GM19452 (cell line): ENCODE data around the gene COX10.
"Not testable (repeated sequence)": the region's sequence is repeated elsewhere in the genome, so short reads cannot be mapped to it uniquely, and the experiment has no call there.

Source experiments
- ATAC-seq: cut with Tn5 transposase; IDR thresholded peaks from one replicate; pipeline ENCODE4 v1.9.1; 2021; ENCODE audit not compliant: unreplicated experiment

Gene COX10

GRCh38 chr17:14168582-14168981, 99.3 kb downstream of the COX10 start:
- no peak for ATAC-seq

GRCh38 chr17:14169287-14169686, 100.0 kb downstream of the COX10 start:
- ATAC-seq: no peak

GRCh38 chr17:14169901-14170300, 100.6 kb downstream of the COX10 start:
- no peak for ATAC-seq

GRCh38 chr17:14176989-14177388, 107.7 kb downstream of the COX10 start:
- not testable (repeated sequence) for ATAC-seq

DNA sequence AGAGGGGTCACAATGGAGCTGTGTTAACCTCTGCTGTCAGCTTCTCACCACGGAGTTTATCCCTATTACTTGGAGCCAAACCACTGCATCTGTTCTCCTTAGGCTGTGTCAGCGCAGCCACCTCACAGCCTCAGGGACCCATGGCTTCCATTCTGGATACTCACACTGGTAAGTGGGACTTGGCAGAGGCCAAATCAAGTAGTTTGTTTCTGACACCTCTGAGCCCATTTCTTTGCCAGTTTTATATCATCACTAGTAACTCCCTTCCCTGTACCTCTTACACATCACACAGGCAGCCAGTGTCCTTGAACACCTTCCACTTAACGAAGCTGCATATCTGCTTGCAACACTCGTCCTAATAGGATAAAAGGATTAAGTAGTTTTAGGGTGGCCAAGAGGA, 108.5 kb downstream of the COX10 start:
- not testable (repeated sequence) for ATAC-seq

- ATAC-seq: not testable (repeated sequence)
Observed at GRCh38 chr17:14179951-14180350, 110.6 kb downstream of the COX10 start.

- not testable (repeated sequence) for ATAC-seq
Observed at GRCh38 chr17:14182084-14182483, 112.8 kb downstream of the COX10 start.

DNA sequence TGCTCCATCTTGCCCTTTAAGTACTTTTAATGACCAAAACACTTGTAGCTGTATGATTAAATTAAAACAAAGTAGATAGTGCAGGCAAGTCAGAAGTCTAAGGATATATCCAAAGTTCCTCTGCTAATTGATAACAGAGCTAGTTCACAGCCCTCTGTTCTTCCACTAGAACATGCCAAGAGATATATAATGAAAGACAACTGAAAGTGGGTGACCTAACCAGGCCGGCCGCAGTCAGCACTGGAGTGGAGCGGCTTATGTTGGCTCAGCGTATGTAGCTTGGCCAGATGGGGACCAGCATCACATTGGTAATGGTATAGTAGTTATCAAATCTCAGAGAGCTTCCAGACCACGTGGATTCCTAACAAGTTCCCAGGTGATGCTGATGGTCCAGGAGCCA, 115.2 kb downstream of the COX10 start:
- not testable (repeated sequence) for ATAC-seq

DNA sequence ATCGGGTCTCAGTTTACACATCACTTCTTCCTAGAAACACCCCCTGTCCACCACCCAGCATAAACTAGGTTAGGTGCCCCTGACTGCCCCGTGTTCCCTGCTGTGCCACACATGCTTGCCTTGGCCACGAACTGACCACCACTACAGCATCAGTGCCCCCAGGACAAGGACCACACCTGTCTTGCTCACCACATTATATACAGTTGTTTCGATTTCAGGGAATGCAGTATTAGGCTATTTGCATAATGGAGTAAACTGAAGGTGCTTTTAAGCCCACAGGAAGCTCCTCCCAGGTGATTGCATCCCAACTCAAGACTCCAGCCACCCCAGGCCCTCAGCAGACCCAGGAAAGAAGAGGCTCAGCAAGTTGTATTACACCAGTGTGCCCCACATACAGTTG, 117.1 kb downstream of the COX10 start:
- ATAC-seq: not testable (repeated sequence)

DNA sequence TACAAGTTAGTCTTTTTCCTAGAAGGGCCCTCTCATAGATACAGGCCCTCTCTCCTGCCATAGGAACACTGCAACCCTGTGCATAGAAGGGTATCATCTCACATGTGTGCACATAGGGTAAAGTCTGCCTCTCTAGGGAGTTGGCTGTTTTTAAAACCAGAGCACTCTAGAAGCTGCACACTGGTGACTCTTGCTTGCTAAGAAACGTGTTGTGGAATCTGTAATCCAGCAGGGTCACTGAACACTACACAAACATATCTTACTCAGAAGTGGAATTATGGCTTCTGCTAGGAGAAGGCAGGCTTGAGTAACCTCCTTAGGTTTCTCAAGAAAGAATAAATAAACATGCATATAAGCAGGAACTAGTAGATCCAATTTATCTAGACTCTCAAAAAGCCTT, 121.5 kb downstream of the COX10 start:
- not testable (repeated sequence) for ATAC-seq

DNA sequence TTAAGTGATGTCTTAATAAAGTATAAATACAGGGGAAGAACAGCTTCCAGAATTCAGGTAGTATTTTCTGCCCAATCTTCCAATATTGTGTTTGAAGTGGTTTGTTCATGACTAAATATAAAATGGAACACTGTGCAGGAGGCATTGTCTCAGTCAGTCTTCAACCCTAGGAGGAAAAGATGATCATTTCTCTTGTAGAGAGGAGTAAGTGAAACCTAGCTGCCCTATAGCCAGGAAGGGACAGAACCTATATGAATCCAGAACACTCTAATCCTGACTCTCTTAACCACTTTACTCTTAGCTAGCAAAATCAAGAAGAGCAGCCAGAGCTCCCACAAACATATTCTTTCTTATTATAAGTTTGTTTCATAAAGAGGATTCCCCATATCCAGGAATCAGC, 122.2 kb downstream of the COX10 start:
- not testable (repeated sequence) for ATAC-seq

- not testable (repeated sequence) for ATAC-seq
Observed at GRCh38 chr17:14192039-14192438, 122.7 kb downstream of the COX10 start.

DNA sequence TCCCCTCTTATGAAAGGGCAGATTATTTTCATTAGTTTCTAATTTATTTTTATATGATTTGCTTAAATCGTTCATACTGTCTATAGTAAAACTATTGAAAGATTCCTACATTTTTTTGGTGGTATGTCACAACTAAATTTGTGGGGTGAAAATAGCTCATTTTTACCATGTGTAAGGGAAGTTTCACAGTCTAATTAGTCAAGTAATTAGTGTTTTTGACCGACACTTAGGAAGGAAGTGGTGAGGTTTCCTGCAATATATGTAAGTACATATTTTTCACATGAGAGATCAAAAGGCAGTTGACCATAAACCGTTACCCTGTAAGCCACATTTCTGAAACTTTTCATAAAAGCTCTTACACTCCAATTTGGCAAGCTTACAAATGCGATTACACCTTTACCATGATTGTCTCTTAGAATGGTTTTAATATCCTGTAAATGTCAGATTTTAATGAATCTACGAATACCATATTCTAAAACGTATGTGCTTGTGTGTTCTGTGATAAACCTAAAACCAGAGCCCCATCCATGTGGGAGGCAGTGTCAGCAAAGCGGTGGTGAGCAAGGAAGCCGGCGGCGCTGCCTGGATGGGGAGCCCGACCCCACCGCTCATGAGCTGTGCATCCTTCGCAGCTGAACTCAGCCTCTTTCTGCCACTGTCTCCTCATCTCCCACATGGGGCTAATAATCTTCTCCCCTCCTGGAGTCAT, 123.5 kb downstream of the COX10 start:
- ATAC-seq: peak; percentile 70

GRCh38 chr17:14196377-14196997, 127.2 kb downstream of the COX10 start:
- ATAC-seq: no peak

DNA sequence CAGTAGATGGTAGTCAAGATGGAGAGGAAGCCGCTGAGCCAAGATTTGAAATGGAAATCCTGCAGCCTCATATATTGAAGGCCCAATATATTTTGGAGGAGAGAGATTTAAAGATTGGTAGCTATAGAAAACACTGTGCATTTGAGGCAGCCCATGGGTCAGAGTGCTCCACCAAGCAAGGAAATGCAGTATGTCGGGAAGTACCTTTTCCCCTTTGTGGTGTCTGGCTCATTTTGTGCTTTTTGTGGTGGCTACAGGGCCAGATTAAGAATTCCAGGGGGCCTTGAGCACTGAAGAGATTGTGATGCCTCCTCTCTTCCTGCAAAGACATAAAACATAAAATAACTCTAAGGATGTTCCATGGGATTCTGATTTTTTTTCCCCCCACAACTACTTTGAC, 127.8 kb downstream of the COX10 start:
- ATAC-seq: no peak

GRCh38 chr17:14197586-14197985, 128.3 kb downstream of the COX10 start:
- no peak for ATAC-seq

- ATAC-seq: no peak
Observed at GRCh38 chr17:14198013-14198412, 128.7 kb downstream of the COX10 start.

- no peak for ATAC-seq
Observed at GRCh38 chr17:14198575-14198974, 129.3 kb downstream of the COX10 start.

GRCh38 chr17:14199601-14200000, 130.3 kb downstream of the COX10 start:
- ATAC-seq: no peak

GRCh38 chr17:14200354-14200753, 131.1 kb downstream of the COX10 start:
- ATAC-seq: no peak

DNA sequence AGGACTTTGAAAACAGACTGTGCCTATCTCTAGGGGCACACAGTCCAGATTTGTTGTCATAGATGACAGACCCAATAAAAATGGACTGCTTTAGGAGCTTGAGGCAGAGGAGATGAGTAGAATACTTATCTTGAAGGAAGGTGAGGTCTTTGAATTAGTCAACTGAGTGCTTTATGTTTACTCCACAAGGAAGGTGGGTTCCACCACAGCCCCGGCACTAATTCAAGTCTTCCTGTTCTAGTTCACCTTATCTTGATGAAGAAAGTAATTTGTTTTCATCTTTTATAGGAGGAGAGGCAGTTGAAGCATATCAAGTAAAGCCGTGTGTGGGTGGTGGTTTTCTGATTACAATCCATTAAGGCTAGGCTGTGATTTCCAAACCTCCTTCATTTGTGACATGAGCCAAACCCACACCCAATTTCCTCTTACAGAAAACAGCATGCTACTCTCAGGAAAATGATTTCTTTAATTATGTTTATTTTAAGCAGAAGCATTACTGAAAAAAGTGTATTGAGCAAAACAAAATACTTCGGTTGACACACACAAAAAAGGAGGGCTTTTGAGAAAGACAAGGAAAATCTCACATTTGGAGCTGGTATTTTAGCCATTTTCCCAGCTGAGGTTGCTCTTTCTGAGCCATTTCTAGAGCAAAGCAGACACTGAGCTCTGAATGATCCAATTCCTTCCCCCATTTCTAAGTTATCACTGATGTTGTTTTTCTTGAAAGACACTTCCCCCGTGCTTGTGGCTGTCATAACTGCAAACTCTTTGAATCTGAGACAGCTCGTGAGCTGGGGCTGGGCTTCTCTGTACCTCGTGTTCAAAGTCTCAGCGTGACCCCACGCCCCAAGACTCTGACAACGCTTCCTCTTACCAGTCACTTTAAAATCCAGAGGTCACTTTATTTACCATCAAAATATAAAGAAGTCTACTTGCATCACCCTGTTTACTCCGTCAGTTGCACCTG, 132.0 kb downstream of the COX10 start:
- no peak for ATAC-seq

- no peak for ATAC-seq
Observed at GRCh38 chr17:14201988-14202380, 132.7 kb downstream of the COX10 start.
